GM19324 (cell line): ENCODE measurements around the gene TNFSF8.

Source experiments
- ATAC-seq: cut with Tn5 transposase; IDR thresholded peaks from one replicate; pipeline ENCODE4 v1.9.1; 2021; ENCODE audit warnings: mild to moderate bottlenecking, moderate library complexity; ENCODE audit not compliant: unreplicated experiment, low FRiP score

The TNFSF8 gene

GRCh38 chr9:114908104-114908622, 22.2 kb downstream of the TNFSF8 start:
- ATAC-seq: peak; percentile 56

GRCh38 chr9:114906922-114907571, 23.3 kb downstream of the TNFSF8 start:
- no peak for ATAC-seq

- ATAC-seq: no peak
Observed at GRCh38 chr9:114905170-114905940, 25.0 kb downstream of the TNFSF8 start.

GRCh38 chr9:114902786-114903524, 27.4 kb downstream of the TNFSF8 start:
- no peak for ATAC-seq

- no peak for ATAC-seq
Observed at GRCh38 chr9:114900942-114901802, 29.2 kb downstream of the TNFSF8 start.

GRCh38 chr9:114899995-114900394, 30.4 kb downstream of the TNFSF8 start:
- no peak for ATAC-seq

GRCh38 chr9:114899461-114899860, 30.9 kb downstream of the TNFSF8 start:
- ATAC-seq: no peak

- ATAC-seq: peak; percentile 75
Observed at GRCh38 chr9:114898741-114899140, 31.6 kb downstream of the TNFSF8 start.

- ATAC-seq: no peak
Observed at GRCh38 chr9:114897196-114897595, 33.2 kb downstream of the TNFSF8 start.

- no peak for ATAC-seq
Observed at GRCh38 chr9:114896344-114896743, 34.0 kb downstream of the TNFSF8 start.

GRCh38 chr9:114895521-114895991, 34.8 kb downstream of the TNFSF8 start:
- ATAC-seq: no peak

- no peak for ATAC-seq
Observed at GRCh38 chr9:114894609-114895433, 35.6 kb downstream of the TNFSF8 start.

GRCh38 chr9:114894206-114894605, 36.2 kb downstream of the TNFSF8 start:
- ATAC-seq: no peak

- ATAC-seq: no peak
Observed at GRCh38 chr9:114893221-114894010, 37.0 kb downstream of the TNFSF8 start.

GRCh38 chr9:114889802-114890224, 40.6 kb downstream of the TNFSF8 start:
- no peak for ATAC-seq

GRCh38 chr9:114888607-114889006, 41.8 kb downstream of the TNFSF8 start:
- no peak for ATAC-seq

GRCh38 chr9:114887963-114888362, 42.4 kb downstream of the TNFSF8 start:
- no peak for ATAC-seq

- no peak for ATAC-seq
Observed at GRCh38 chr9:114884787-114885452, 45.5 kb downstream of the TNFSF8 start.
